SK-N-SH treated with all-trans-retinoic acid at 6 μM for 48 hours (cell line): ENCODE results near the gene TIPRL.

Experiments used
- ARNTL ChIP-seq: fragments of 450-650 bp; formaldehyde crosslinking; IDR thresholded peaks from 2 replicates; pipeline ENCODE4 v1.5.0; 2020; ENCODE audit warnings: low read depth, mild to moderate bottlenecking, moderate library complexity, borderline replicate concordance
- OSR1 ChIP-seq: fragments of 250-450 bp; sonication (Bioruptor Pico); IDR thresholded peaks from 2 replicates; pipeline ENCODE4 v1.8.0; 2022; ENCODE audit warnings: moderate library complexity, mild to moderate bottlenecking, inconsistent platforms
- TOX ChIP-seq: fragments of 250-450 bp; sonication (Bioruptor Pico); IDR thresholded peaks from 2 replicates; pipeline ENCODE4 v1.8.0; 2021; ENCODE audit warnings: mild to moderate bottlenecking, moderate library complexity, borderline replicate concordance
- ZC3H10 ChIP-seq: fragments of 250-450 bp; sonication (Bioruptor Pico); IDR thresholded peaks from 2 replicates; pipeline ENCODE4 v1.5.1; 2021; ENCODE audit warnings: mild to moderate bottlenecking, moderate library complexity
- ZFP3 ChIP-seq: fragments of 250-450 bp; sonication (Bioruptor Pico); IDR thresholded peaks from 2 replicates; pipeline ENCODE4 v1.5.0; 2020; ENCODE audit warnings: mild to moderate bottlenecking, moderate library complexity
- ZNF70 ChIP-seq: fragments of 450-650 bp; formaldehyde crosslinking; IDR thresholded peaks from 2 replicates; pipeline ENCODE4 v1.5.0; 2020; ENCODE audit warnings: mild to moderate bottlenecking, moderate library complexity
- TF ChIP-seq, protein P1 (sequence below): fragments of 250-450 bp; sonication (Bioruptor Pico); IDR thresholded peaks from 2 replicates; pipeline ENCODE4 v1.5.1; 2020; ENCODE audit warnings: low read depth, mild to moderate bottlenecking, moderate library complexity
- TF ChIP-seq, protein P2 (sequence below): fragments of 250-450 bp; sonication (Bioruptor Pico); IDR thresholded peaks from 2 replicates; pipeline ENCODE4 v1.8.0; 2020; ENCODE audit warnings: mild to moderate bottlenecking, moderate library complexity, borderline replicate concordance

DNA sequence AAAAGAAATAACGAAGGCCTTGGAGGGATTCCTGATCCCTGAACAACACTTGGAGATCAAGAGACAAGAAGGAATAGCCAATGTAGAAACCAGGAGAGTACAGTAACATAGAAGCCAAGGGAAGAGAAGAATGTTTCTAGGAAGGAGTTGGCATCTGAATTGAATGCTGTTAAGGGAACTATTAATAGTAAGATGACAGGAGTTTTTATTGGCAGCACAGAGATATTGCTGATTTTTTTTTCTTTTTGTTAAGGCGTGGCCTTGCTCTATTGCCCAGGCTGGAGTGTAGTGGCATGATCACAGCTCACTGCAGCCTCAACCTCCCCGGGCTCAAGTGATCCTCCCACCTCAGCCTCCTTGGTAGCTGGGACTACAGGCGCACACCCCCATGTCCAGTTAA, 37.4 kb downstream of the TIPRL start:
- TF ChIP-seq, protein P1, sequence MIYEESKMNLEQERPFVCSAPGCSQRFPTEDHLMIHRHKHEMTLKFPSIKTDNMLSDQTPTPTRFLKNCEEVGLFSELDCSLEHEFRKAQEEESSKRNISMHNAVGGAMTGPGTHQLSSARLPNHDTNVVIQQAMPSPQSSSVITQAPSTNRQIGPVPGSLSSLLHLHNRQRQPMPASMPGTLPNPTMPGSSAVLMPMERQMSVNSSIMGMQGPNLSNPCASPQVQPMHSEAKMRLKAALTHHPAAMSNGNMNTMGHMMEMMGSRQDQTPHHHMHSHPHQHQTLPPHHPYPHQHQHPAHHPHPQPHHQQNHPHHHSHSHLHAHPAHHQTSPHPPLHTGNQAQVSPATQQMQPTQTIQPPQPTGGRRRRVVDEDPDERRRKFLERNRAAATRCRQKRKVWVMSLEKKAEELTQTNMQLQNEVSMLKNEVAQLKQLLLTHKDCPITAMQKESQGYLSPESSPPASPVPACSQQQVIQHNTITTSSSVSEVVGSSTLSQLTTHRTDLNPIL (CRISPR knock-in tag), result no peak
- TF ChIP-seq ZC3H10 (CRISPR knock-in tag) (no peak), ZNF70 (no peak), OSR1 (no peak), ARNTL (no peak), ZFP3 (CRISPR knock-in tag) (no peak), TOX (CRISPR knock-in tag) (no peak)
- TF ChIP-seq, protein P2, sequence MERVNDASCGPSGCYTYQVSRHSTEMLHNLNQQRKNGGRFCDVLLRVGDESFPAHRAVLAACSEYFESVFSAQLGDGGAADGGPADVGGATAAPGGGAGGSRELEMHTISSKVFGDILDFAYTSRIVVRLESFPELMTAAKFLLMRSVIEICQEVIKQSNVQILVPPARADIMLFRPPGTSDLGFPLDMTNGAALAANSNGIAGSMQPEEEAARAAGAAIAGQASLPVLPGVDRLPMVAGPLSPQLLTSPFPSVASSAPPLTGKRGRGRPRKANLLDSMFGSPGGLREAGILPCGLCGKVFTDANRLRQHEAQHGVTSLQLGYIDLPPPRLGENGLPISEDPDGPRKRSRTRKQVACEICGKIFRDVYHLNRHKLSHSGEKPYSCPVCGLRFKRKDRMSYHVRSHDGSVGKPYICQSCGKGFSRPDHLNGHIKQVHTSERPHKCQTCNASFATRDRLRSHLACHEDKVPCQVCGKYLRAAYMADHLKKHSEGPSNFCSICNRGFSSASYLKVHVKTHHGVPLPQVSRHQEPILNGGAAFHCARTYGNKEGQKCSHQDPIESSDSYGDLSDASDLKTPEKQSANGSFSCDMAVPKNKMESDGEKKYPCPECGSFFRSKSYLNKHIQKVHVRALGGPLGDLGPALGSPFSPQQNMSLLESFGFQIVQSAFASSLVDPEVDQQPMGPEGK (CRISPR knock-in tag), result no peak
